GM19328 (cell line): ENCODE data around the gene TLR2.
A peak's percentile ranks its signal among the peaks of the same experiment; 100 is the strongest.

Experiments
- ATAC-seq: cut with Tn5 transposase; IDR thresholded peaks from one replicate; pipeline ENCODE4 v1.9.1; 2021; ENCODE audit warnings: mild to moderate bottlenecking, moderate library complexity; ENCODE audit not compliant: unreplicated experiment

Gene TLR2, protein sequence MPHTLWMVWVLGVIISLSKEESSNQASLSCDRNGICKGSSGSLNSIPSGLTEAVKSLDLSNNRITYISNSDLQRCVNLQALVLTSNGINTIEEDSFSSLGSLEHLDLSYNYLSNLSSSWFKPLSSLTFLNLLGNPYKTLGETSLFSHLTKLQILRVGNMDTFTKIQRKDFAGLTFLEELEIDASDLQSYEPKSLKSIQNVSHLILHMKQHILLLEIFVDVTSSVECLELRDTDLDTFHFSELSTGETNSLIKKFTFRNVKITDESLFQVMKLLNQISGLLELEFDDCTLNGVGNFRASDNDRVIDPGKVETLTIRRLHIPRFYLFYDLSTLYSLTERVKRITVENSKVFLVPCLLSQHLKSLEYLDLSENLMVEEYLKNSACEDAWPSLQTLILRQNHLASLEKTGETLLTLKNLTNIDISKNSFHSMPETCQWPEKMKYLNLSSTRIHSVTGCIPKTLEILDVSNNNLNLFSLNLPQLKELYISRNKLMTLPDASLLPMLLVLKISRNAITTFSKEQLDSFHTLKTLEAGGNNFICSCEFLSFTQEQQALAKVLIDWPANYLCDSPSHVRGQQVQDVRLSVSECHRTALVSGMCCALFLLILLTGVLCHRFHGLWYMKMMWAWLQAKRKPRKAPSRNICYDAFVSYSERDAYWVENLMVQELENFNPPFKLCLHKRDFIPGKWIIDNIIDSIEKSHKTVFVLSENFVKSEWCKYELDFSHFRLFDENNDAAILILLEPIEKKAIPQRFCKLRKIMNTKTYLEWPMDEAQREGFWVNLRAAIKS

DNA sequence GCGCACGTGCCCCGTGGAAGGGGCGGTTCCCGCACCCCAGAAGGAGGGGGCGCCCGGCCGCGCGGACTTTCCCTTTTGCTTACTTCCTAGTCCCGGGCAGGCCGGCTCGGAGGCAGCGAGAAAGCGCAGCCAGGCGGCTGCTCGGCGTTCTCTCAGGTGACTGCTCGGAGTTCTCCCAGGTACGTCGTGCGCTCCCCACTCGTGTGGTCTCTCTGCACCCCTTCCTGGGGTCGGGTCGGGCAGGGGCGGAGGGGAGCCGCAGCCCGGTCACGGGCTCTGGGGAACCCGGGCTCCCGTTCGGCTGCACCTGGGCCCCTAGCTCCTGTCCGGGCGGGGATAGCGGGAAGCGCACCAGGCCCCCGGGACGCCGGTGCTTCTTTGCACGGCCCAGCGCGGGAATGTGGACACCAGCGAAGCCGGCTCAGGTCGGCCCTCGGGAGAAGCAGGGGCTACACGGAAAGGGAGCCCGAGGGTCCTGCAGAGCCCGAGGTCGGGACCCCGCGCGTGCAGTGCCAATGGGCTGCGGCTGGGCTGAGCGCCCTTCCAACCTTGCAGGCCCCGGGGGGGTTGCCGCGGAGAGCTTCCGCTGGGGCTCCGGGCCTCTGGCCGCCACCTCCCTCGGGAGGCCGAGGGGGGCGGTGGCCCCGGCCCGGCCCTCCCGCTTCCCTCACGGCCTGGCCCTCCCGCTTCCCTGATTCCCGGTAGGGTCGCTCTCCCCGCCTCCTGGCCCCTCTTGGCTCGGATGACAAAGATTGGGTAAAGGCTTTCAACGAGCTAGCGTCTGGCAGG lies at the start of gene TLR2:
Gene TLR2 (plus strand): TSS at position 99 of the 789 bp plus-strand sequence. CDS start 18,628 bp downstream, outside the sequence.
- ATAC-seq: peak; percentile 75

DNA sequence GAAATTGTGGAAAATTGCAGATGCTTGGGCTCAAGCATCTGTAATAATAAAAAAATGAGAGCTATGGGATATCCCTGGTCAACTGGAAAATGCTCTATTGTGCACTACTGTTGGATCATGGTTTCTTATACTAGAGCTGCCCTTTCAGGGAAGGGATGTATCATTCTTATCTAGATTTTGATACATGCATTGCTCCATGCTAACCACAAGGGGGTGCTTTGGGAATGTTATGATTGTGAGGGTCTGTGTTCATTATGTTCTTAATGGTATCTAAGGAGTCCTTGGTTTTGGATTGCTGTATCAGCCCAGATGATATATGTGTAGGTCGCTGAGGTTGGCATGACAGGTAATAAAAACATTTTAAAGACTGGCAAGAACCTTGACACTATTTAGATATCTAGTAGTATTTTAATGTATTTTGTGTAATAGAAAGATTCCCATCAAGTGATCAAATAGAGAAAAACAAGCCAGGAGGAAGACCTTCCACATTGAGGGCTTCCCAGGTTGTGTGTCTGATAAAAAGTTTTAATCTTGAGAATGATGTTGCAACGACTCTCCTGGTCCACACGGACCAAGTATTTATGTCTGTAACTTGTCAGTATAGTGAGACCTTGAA lies 49.2 kb upstream of the TLR2 start:
- ATAC-seq: no peak

DNA sequence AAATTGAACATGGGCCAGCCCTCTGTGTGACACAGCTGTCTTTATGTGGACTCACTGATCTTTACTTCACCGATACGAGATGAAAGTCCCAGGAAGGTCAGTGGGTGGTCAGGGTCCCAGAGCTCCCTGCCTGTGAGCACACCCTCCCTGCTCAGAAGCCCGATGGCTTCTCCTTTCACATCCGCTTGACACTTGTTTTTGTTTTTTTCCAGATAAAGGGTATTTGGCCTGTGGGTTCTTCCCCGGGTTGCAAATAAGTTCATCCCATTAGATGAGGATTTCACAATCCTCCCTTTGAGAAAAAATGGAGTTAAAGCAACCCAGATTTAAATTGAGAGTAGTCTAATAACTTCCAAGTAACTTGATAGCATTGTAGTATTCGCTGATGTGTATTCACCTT lies 48.2 kb upstream of the TLR2 start:
- ATAC-seq: no peak

DNA sequence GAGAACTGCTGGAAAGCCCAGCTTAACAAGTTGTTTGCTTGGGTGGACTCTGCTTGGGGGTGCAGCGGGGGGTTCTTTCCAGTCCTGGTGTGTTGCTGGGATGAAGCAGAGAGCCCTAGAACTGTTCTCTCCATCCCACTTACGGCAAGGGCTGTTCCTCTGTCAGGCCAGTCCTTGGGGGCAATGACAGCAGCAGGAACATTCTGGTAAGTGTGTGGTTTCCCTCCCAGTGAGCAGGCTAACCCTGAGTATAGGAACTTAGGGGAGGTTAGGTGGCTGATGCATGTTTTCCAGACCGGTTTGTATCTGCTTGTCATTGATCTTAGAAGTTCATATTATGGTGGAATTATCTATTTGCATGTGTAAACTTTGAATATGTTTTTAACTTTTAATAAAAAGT lies 46.9 kb upstream of the TLR2 start:
- no peak for ATAC-seq

DNA sequence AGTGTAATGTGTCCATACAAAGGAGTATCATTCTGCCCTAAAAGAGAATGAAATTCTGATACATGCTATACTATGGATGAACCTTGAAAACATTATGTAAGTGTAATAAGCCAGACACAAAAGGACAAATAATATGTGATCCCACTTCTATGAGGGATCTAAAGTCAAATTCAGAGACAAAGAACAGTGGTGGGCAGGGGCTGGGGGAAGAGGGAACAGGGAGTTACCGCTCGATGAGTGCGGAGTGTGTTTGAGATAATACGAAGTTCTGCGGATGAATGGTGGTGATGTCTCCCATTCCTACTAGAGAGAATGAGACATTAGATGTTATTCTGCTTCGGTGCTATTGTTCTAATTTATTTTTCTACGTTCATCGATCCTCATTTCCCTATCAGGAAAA lies 46.1 kb upstream of the TLR2 start:
- no peak for ATAC-seq

DNA sequence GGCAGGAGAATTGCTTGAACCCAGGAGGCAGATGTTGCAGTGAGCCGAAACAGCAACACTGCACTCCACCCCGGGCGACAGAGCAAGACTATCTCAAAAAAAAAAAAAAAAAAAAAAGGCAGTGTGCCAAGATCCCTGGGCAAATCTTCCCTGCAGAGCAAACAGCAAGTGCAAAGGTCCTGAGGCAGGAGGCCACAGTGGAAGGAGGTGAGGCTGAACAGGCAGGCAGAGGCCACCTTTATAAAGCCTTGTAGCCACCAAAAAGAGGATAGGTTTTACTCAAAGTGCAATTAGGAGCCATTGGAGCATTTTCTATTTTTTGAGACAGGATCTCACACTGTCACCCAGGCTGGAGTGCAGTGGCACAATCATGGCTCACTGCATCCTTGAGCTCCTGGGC lies 45.1 kb upstream of the TLR2 start:
- ATAC-seq: no peak

DNA sequence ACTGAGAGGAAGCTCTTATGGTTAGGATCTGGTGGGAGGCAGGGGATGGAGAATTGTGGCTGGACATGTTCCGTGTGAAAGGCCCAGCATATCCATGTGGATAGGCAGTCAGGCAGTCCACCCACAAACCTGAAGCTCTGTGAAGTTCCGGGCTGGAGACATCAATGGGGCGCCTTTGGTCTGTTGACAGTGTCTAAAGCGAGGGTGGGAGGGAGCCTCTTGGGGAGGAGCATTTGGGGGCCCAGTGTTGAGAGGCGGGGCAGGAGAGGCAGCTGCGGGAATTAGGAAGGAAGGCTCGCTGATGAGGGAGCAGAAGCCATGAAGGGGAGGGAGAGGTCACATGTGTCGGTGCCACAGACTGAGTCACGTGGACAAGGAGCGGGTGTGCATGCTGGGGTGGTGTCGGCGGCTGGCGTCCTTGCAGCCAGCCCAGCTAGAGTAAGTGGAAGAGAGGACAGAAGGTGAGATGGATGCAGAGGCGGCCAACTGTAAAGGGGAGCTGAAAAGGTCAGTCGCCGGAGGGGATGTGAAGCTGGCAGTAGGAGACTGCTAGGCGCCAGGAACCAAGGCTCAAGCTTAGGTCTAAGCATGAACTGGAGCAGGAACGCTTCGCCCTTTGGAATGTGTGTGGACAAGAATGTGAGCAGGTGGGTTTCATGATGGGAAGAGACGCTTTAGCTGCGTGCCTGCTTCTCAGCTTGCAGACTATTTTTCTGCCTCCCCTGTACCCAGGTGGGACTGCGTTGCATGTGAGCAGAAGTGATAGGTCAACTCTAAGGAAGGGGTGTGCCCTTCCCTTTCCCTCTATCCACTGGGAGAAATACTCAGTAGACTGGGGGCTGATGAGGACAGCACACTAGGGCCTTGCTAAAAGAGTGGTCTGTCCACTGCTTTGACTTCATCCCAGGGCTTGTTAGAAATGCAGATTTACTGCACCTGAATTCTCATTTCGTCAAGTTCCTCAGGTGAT lies 44.0 kb upstream of the TLR2 start:
- no peak for ATAC-seq

DNA sequence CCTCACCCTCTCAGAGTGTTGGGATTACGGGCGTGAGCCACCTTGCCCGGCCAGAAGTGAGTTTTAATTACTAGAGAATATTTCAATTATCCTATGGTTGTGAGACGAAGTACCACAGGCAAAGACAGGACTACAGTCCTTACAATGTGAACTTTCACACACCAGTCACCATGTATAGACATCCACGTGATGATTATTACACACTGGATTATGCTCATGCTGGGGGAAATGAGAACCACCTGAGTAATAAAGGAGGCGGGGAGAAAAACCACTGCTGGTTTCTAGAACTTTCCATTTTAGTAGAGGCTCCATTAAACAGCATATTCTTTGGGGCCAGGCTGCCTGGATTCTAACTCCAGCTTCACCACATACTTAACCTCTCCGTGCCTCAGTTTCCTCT lies 42.5 kb upstream of the TLR2 start:
- no peak for ATAC-seq

DNA sequence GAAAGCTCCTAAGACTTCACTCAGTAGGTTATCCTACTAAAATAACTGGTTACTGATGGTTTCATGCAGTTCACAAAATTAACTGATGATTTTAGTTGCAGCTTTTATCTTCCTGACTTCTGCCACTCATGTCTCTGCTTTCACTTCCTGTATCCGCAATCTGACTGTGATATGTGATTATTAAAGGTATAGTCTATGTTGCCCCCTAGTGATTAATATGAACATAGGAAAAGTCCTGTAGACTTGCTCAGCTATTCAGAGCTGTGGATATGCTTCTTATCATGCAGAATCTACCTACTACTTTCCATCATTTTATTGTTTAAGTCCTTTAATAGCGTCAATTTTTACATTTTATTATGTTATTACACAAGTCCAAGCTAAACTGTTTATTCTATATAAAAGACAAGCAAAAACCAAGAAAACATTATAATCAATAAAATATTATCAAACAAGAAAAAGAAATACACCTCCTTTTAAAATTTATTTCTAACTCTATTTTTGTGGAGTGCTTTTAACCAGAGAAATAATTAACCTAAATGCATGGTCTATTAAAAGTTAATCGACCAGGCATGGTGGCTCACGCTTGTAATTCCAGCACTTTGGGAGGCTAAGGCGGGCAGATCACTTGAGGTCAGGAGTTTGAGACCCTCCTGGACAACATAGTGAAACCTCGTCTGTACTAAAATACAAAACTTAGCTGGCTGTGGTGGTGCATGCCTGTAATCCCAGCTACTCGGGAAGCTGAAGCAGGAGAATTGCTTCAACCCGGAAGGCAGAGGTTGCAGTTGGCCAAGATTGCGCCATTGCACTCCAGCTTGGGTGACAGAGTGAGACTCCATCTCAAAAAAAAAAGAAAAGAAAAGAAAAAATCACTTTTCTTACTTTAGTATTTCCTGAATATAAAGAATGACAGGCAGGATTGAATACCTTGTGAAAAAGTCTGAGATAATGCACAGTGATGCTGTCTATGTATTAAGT lies 40.4 kb upstream of the TLR2 start:
- ATAC-seq: peak; percentile 74

DNA sequence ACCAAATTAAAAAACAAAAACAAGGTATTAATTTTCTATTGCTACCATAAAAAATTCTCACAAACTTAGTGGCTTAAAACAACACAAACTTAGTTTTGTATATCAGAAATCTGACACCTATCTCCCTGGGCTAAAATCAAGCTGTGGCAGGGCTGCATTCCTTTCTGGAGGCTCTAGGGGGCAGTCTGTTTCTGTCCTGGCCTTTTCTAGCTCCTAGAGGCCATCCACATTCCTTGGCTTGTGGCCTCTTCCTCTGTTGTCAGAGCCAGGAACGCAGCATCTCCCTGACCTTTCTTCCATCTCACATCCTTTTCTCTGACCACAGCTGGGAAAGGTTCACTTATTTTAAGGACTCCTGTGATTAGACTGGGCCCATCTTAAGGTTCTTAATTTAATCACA lies 38.9 kb upstream of the TLR2 start:
- ATAC-seq: no peak

DNA sequence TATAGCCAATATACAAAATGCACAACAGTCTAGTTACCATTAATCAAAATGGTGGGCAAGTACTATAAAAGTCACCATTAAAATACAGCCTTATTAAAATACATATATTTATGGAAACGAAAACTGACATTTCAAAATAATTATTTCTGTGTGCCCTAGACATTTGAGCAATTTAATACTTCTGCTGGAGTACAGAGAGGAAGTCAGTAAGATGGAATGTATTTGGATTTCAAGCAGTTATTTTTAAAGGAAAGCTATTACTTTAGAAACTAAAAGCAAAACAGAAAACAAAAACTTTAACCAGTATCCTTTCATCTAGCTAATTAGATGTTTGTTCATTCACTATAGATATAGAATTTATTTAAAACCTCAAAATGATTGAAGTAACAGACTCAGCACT lies 37.8 kb upstream of the TLR2 start:
- no peak for ATAC-seq

DNA sequence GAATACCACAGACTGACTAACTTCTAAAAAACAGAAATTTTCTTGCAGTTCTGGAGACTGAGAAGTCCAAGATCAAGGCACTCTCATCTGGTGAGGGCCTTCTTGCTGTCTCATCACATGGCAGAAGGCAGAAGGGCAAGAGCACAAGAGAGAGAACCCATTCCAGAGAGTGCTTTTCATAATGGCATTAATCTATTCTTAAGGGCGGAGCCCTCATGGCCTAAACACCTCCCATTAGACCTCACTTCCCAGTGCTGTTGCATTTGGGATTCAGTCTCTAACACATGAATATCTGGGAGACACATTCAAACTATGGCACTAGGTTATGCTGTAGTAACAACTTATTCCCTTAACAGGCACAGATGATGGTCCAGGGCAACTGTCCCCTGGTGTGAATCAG lies 37.1 kb upstream of the TLR2 start:
- ATAC-seq: no peak

DNA sequence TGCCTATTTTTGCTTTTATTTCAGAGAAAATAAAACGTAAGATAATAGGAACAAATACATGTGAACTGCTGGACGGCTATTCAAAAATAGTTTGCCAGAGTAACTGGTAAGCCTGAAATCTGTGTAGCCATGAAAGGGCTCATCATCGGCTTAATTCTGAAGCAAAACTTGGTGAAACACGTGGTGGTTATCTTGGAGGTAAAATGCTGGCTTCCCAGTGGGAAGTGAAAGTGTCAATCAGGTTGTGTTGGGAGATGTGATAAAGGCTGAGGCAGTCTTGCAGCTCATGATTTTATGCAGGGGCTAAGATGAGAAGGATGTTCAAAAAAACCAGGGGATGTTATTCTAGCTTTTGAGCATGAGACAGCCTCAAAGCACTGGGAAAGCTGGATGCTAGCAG lies 36.1 kb upstream of the TLR2 start:
- ATAC-seq: no peak

DNA sequence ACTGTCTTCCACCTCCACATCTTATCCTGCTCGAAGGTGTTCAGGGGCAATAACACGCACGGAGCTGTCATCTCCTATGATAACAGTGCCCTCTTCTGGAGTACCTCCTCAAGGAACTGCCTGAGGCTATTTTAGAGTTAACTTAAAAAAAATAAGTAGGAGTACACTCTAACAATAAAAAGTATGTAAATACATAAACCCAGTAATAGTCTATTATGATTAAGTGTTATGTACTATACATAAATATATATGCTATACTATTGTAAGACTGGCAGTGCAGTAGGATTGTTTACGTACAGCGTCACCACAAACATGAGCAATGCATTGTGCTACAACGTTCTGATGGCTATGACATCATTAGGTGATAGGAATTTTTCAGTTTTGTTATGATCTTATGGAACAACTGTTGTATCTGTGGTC lies 34.5 kb upstream of the TLR2 start:
- no peak for ATAC-seq

DNA sequence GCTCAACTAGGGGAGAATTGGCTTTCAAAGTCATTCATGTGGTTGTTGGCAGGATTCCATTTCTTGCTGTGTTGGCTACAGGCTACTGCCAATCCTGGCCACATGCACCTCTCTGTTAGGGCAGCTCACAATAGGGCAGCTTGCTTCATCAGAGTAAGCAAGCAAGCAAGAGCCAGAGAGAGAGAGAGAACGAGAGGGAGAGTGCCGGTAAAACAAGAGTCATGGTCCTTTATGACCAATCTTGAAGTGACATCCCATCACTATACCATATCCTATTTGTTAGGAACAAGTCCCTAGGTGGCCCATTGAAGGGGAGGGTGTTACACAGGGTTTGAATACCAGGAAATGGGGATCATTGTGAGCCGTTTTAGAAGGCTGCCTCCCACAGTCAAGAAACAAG lies 33.0 kb upstream of the TLR2 start:
- no peak for ATAC-seq

DNA sequence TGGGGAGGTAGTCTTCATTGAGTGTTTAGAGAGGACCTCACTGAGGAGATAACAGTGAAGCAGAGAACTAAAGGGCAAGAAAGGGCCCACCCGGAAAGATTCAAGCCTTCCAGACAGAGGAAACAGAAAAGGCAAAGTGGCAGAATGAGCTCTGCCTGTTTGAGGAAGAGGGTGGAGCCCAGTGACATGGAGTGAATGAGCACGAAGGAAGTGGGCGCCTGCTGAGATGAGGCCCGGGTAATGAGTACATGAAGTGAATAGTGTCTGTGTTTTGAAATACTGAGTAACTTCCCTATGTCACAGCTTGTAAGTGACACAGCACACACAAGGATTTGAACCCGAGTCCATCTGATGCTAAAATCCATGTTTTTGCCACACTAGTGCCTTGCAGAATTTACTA lies 32.5 kb upstream of the TLR2 start:
- ATAC-seq: no peak

DNA sequence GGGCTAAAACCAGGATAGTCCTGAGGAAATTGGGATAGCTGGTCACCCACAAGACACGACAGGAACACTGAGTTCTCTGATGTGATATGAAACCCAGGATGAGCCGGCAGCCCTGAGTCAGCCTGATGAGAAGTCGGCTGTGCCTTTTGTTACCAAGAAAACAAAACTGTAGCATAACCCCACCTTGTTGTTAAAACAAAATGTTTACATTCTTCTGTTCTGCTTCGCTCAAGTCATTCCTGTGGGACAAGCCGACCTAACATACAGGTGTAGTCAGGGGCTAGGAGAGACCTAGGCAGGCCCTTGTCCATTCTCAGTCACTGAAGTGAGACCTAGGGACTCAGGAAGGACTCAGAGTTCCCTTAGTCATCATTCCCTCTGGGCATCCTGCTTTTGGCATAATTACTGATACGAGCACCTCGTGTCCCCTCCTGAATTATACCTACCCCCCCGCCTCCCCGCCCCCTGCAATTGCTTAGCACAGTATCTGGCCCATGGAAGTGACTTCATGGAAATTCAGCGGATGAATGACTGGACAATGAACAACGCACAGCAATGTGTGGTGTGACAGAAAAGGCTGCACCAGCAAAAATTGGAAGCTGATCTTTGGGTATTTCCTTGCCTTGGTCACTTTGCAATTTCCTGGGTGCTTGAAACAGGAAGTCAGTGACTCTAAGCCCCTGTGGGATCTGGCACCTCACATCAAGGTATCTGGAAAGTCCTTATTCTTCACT lies 31.9 kb upstream of the TLR2 start:
- no peak for ATAC-seq

DNA sequence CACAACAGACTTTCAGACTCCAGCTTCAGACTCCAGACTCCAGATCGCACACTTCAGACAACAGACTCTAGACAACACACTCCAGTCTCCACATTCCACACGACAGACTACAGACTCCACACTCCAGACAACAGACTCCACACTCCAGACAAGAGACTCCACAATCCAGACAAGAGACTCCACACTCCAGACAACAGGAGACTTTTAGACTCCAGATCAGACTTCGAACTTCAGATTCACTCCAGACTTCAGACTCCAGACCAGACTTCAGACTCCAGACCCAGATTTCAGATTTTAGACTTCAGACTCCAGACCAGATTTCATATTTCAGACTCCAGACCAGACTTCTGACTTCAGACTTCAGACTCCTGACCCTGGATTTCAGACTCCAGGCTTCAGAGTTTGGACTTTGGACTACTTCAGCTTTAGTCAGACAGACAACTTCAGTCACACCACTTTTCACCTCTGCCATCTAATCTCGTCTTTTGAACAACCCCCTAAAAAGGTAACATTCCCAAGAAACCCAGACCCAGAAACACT lies 29.0 kb upstream of the TLR2 start:
- no peak for ATAC-seq
